Trophoblast cell (in vitro differentiated cells and primary cell): ENCODE measurements around the gene RAP1B.
"Not testable (repeated sequence)": the region's sequence is repeated elsewhere in the genome, so short reads cannot be mapped to it uniquely, and the experiment has no call there.

Experiments
- DNase-seq, 2 donors: peaks; one replicate each; pipeline ENCODE4 v3.0.0-alpha.2; 2016
- H2AFZ ChIP-seq: 2 replicates; pipeline ENCODE4 v1.6.1; 2013; ENCODE audit warnings: low read length, moderate library complexity, mild to moderate bottlenecking; ENCODE audit not compliant: insufficient read depth, poor library complexity
- H2AK5ac ChIP-seq: 2 replicates; pipeline ENCODE4 v1.6.1; 2013; ENCODE audit warnings: mild to moderate bottlenecking, low read length
- H2BK120ac ChIP-seq: 2 replicates; pipeline ENCODE4 v1.6.1; 2013; ENCODE audit warnings: low read length, mild to moderate bottlenecking, moderate library complexity; ENCODE audit not compliant: insufficient read depth, poor library complexity
- H2BK12ac ChIP-seq: 2 replicates; pipeline ENCODE4 v1.6.1; 2013; ENCODE audit warnings: mild to moderate bottlenecking, low read length, moderate library complexity
- H2BK5ac ChIP-seq: 2 replicates; pipeline ENCODE4 v1.6.1; 2013; ENCODE audit warnings: low read length, low read depth, moderate library complexity, mild to moderate bottlenecking; ENCODE audit not compliant: poor library complexity
- H3K14ac ChIP-seq: 2 replicates; pipeline ENCODE4 v1.6.1; 2013; ENCODE audit warnings: mild to moderate bottlenecking, low read length
- H3K18ac ChIP-seq: 2 replicates; pipeline ENCODE4 v1.6.1; 2013; ENCODE audit warnings: mild to moderate bottlenecking, low read length
- H3K23ac ChIP-seq: 2 replicates; pipeline ENCODE4 v1.6.1; 2013; ENCODE audit warnings: low read length
- H3K27ac ChIP-seq: 2 replicates; pipeline ENCODE4 v1.5.1; 2013; ENCODE audit warnings: low read depth, mild to moderate bottlenecking, inconsistent platforms, low read length, moderate library complexity
- H3K27me3 ChIP-seq: 2 replicates; pipeline ENCODE4 v1.6.1; 2013; ENCODE audit warnings: inconsistent platforms, mild to moderate bottlenecking, low read length, moderate library complexity; ENCODE audit not compliant: insufficient read depth
- H3K36me3 ChIP-seq, 2 experiments: 1 replicate in 1 of 2; 2 replicates in 1 of 2; pipeline ENCODE4 v1.6.1; 2013; ENCODE audit warnings: low read length in 2 of 2, mild to moderate bottlenecking in 2 of 2, moderate library complexity in 1 of 2; ENCODE audit not compliant: insufficient read depth in 2 of 2, control insufficient read depth in 1 of 2
- H3K4ac ChIP-seq: 2 replicates; pipeline ENCODE4 v1.6.1; 2013; ENCODE audit warnings: low read depth, mild to moderate bottlenecking, low read length, moderate library complexity
- H3K4me1 ChIP-seq, 2 experiments: 1 replicate in 1 of 2; 2 replicates in 1 of 2; pipeline ENCODE4 v1.6.1; 2013; ENCODE audit warnings: low read length in 2 of 2, mild to moderate bottlenecking in 2 of 2, moderate library complexity in 1 of 2; ENCODE audit not compliant: insufficient read depth in 2 of 2, control insufficient read depth in 1 of 2
- H3K4me2 ChIP-seq: 2 replicates; pipeline ENCODE4 v1.6.1; 2013; ENCODE audit warnings: inconsistent platforms, mild to moderate bottlenecking, low read length, moderate library complexity
- H3K4me3 ChIP-seq: 2 replicates; pipeline ENCODE4 v1.5.1; 2013; ENCODE audit warnings: mild to moderate bottlenecking, low read depth, low read length, inconsistent platforms
- H3K79me1 ChIP-seq: one replicate; pipeline ENCODE4 v1.6.1; 2013; ENCODE audit warnings: low read length
- H3K79me2 ChIP-seq: 2 replicates; pipeline ENCODE4 v1.6.1; 2013; ENCODE audit warnings: low read length, mild to moderate bottlenecking; ENCODE audit not compliant: control insufficient read depth, insufficient read depth, poor library complexity
- H3K9ac ChIP-seq: 2 replicates; pipeline ENCODE4 v1.6.1; 2013; ENCODE audit warnings: mild to moderate bottlenecking, low read length
- H3K9me3 ChIP-seq: 2 replicates; pipeline ENCODE4 v1.6.1; 2013; ENCODE audit warnings: low read depth, mild to moderate bottlenecking, control low read depth, inconsistent platforms, low read length; ENCODE audit not compliant: insufficient read depth
- H4K12ac ChIP-seq: 2 replicates; pipeline ENCODE4 v1.6.1; 2013; ENCODE audit warnings: low read depth, mild to moderate bottlenecking, low read length, moderate library complexity
- H4K8ac ChIP-seq: 2 replicates; pipeline ENCODE4 v1.6.1; 2013; ENCODE audit warnings: low read depth, mild to moderate bottlenecking, low read length, moderate library complexity
- H4K91ac ChIP-seq: one replicate; pipeline ENCODE4 v1.6.1; 2013; ENCODE audit warnings: low read depth, mild to moderate bottlenecking, low read length, moderate library complexity
- WGBS: extraction: QIAGEN DNeasy Blood & Tissue Kit; methylation state at CpG from one replicate; pipeline ENCODE4 v1.1.7; 2013; ENCODE audit warnings: missing lambda C conversion rate; ENCODE audit not compliant: insufficient read length, insufficient coverage; ENCODE audit errors: extremely low coverage; 5-methylcytosine and 5-hydroxymethylcytosine counted together

Gene RAP1B

DNA sequence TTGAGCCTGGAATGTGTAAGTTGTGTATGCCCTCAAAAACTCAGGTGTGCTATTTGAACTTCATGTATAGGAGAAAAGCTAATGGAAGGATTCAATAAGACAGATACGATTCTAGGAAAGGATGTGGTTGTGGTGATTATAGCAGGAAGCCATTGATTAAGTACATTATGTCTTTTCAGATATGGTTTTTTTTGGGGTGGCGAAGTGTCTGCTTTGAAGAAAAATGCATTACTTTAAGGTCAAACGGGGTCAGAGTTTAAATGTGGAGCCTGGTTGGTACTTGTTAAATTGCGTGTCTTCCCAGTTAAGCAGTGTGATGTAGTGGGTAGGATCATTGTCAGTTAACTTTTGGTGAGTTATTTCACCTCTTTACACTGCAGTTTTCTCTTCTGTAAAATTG lies 63.1 kb downstream of the RAP1B start:
- H3K18ac ChIP-seq: no peak overlapping the region
- H3K4me3 ChIP-seq: no peak overlapping the region
- no peaks in the 10 kb centered on the region for H3K36me3 ChIP-seq
- no CpG with 5 or more reads among the region's 4 CpGs for WGBS
- no peak overlapping the region for H2AK5ac ChIP-seq
- H4K12ac ChIP-seq: no peak overlapping the region
- H3K27me3 ChIP-seq: no peaks in the 10 kb centered on the region
- DNase-seq: no peak
- no peak overlapping the region for H4K91ac ChIP-seq
- no peak overlapping the region for H4K8ac ChIP-seq
- H3K79me2 ChIP-seq: no peaks in the 10 kb centered on the region
- H2AFZ ChIP-seq: no peak overlapping the region
- H3K27ac ChIP-seq: no peak overlapping the region
- no peak overlapping the region for H3K4ac ChIP-seq
- H3K9me3 ChIP-seq: no peaks in the 10 kb centered on the region
- H2BK5ac ChIP-seq: no peak overlapping the region
- no peak overlapping the region for H3K23ac ChIP-seq
- H3K14ac ChIP-seq: no peak overlapping the region
- H3K4me2 ChIP-seq: no peak overlapping the region
- H2BK12ac ChIP-seq: no peak overlapping the region
- no peak overlapping the region for H3K9ac ChIP-seq
- H3K79me1 ChIP-seq: no peaks in the 10 kb centered on the region
- no peak overlapping the region for H2BK120ac ChIP-seq
- peaks cover 0 to 2% of the 10 kb centered on the region in 2 experiments for H3K4me1 ChIP-seq

DNA sequence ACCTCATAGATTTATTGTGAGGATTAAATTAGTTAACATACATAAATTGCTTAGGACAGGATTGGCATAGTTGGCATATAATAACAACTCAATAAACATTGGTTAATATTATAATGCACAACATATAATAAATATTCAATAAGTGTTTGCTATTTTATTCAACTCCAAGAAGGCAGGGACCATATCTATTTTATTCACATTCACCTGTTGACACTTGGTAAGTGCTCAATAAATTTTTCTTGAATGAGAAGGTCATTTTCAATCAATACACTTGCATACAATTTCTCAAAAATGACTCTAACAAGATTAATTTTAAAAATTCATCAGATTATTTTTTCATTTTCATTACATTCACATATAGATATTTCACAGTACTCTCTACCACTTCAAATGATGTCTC lies 63.7 kb downstream of the RAP1B start:
- no peak overlapping the region for H3K4me3 ChIP-seq
- no peak overlapping the region for H2BK5ac ChIP-seq
- no peak overlapping the region for H4K91ac ChIP-seq
- no peak overlapping the region for H2BK12ac ChIP-seq
- no peaks in the 10 kb centered on the region for H3K27me3 ChIP-seq
- H2AK5ac ChIP-seq: no peak overlapping the region
- H3K23ac ChIP-seq: no peak overlapping the region
- no peak for DNase-seq
- no peaks in the 10 kb centered on the region for H3K79me2 ChIP-seq
- no peaks in the 10 kb centered on the region for H3K9me3 ChIP-seq
- H3K4me1 ChIP-seq: peaks cover 0 to 2% of the 10 kb centered on the region in 2 experiments
- no peak overlapping the region for H3K27ac ChIP-seq
- no peak overlapping the region for H3K18ac ChIP-seq
- H3K36me3 ChIP-seq: no peaks in the 10 kb centered on the region
- no peak overlapping the region for H3K4ac ChIP-seq
- no peak overlapping the region for H3K4me2 ChIP-seq
- H2BK120ac ChIP-seq: no peak overlapping the region
- H4K12ac ChIP-seq: no peak overlapping the region
- no peak overlapping the region for H4K8ac ChIP-seq
- no peak overlapping the region for H3K14ac ChIP-seq
- no peaks in the 10 kb centered on the region for H3K79me1 ChIP-seq
- no peak overlapping the region for H3K9ac ChIP-seq
- no peak overlapping the region for H2AFZ ChIP-seq

DNA sequence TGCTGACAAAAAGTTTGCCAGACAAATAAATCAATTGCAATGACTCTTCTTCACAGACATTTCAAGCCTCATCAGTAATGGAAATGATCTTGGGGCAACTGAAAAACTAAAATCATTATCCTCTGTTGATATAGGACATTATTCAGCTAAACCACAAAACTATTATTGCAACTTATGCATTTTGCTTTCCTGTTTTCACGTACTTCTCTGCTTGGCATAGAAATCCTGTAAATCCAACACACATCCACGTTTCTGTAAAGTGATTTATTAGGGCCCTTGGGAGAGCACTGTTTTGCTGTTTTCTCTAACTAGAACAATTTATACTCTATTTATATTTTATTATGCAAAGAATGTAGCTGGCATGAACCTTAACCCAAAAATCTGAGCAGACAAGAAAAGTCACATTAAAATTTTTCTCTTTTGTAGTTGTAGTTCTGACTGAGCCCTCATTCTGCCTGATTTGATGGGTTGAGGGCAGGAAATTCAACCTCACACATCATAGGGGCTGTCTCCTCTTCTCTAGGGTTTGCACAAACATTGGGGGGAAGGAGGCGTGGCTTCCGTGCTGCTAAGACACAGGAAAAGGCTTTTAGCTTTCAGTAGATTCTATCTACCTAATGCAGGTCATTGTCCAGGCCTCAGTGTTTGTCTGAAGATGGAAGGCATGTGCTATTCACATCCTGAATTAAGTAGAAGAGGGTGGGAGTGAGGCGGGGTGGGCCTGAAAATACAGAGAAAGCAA lies 64.6 kb downstream of the RAP1B start:
- H2AK5ac ChIP-seq: no peak overlapping the region
- no peak overlapping the region for H2BK5ac ChIP-seq
- H3K79me2 ChIP-seq: no peaks in the 10 kb centered on the region
- no peak overlapping the region for H3K23ac ChIP-seq
- no peak overlapping the region for H2BK12ac ChIP-seq
- H4K91ac ChIP-seq: no peak overlapping the region
- DNase-seq: no peak
- H3K79me1 ChIP-seq: no peaks in the 10 kb centered on the region
- no peak overlapping the region for H3K4me2 ChIP-seq
- no peaks in the 10 kb centered on the region for H3K9me3 ChIP-seq
- H4K8ac ChIP-seq: peak overlapping the region; percentile 54
- H3K4ac ChIP-seq: no peak overlapping the region
- WGBS: no CpG with 5 or more reads among the region's 5 CpGs
- no peak overlapping the region for H2AFZ ChIP-seq
- H3K4me3 ChIP-seq: no peak overlapping the region
- H3K4me1 ChIP-seq: peaks cover 0 to 2% of the 10 kb centered on the region in 2 experiments
- no peaks in the 10 kb centered on the region for H3K27me3 ChIP-seq
- H3K9ac ChIP-seq: no peak overlapping the region
- no peak overlapping the region for H3K18ac ChIP-seq
- no peaks in the 10 kb centered on the region for H3K36me3 ChIP-seq
- H4K12ac ChIP-seq: no peak overlapping the region
- H2BK120ac ChIP-seq: no peak overlapping the region
- H3K14ac ChIP-seq: no peak overlapping the region
- no peak overlapping the region for H3K27ac ChIP-seq

DNA sequence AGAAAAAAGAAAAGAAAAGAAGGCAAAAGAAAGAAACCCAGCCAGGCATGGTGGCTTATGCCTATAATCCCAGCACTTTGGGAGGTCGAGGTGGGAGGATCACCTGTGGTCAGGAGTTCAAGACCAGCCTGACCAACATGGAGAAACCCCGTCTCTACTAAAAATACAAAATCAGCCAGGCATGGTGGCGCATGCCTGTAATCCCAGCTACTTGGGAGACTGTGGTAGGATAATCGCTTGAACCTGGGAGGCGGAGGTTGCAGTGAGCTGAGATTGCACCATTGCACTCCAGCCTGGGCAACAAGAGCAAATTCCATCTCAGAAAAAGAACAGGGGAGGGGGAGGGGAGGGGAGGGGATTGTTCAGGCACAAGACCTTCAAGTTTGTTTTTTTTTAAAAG lies 66.2 kb downstream of the RAP1B start:
- not testable (repeated sequence) for H3K14ac ChIP-seq, H3K4me2 ChIP-seq, H3K18ac ChIP-seq, H3K23ac ChIP-seq, H2BK120ac ChIP-seq, H4K12ac ChIP-seq, H3K36me3 ChIP-seq, H3K4me3 ChIP-seq, H3K27me3 ChIP-seq, DNase-seq, H3K79me2 ChIP-seq, H4K91ac ChIP-seq, H3K9me3 ChIP-seq, H3K79me1 ChIP-seq, H2BK12ac ChIP-seq, H2AFZ ChIP-seq, H3K9ac ChIP-seq, H4K8ac ChIP-seq, H2BK5ac ChIP-seq, H3K27ac ChIP-seq, H2AK5ac ChIP-seq, H3K4me1 ChIP-seq, H3K4ac ChIP-seq
- no CpG with 5 or more reads among the region's 5 CpGs for WGBS
